Pancreas (tissue), 10 donors: ENCODE measurements around the gene MYOF. TPM values are rescaled to one million over a fixed set of nuclear protein-coding genes. Genes with fewer than 3 reads are reported as not detected.
"Not testable (repeated sequence)": the region's sequence is repeated elsewhere in the genome, so short reads cannot be mapped to it uniquely, and the experiment has no call there.

Source experiments
- ATAC-seq, 4 donors: fragments of 200-7000 bp; cut with Tn5 transposase; one replicate each; pipeline versions ENCODE4 v1.8.0 to v1.9.1; 2020; ENCODE audit warnings: mild to moderate bottlenecking in 4 of 4, moderate library complexity in 4 of 4
- DNase-seq, 6 donors: peaks; one replicate each; pipeline ENCODE4 v3.0.0-alpha.2; 2020
- FAIRE-seq: peaks from 2 replicates; lab custom pipeline; 2012; peaks lifted over from hg19 to GRCh38; lab: Jason Lieb, UNC
- H3K27ac ChIP-seq, 4 donors: fragments of 200-600 bp; sonication (generic); 1 replicate in 3 of 4; 2 replicates in 1 of 4; pipeline versions ENCODE4 v1.5.0 to v1.8.0; 2020
- H3K27me3 ChIP-seq, 4 donors: fragments of 200-600 bp; one replicate each; pipeline ENCODE4 v1.8.0; 2021
- H3K36me3 ChIP-seq, 3 donors: fragments of 200-600 bp; sonication (generic) in 1 of 3; one replicate each; pipeline versions ENCODE4 v1.5.0 to v1.8.0; 2020 to 2021
- H3K4me1 ChIP-seq, 3 donors: fragments of 200-600 bp; one replicate each; pipeline ENCODE4 v1.8.0; 2021
- H3K4me3 ChIP-seq, 4 donors: fragments of 200-600 bp; sonication (generic) in 2 of 4; one replicate each; pipeline versions ENCODE4 v1.5.0 to v1.8.0; 2020 to 2021
- H3K9me3 ChIP-seq, 4 donors: fragments of 200-600 bp; one replicate each; pipeline ENCODE4 v1.8.0; 2021
- whole genome bisulfite sequencing, 2 donors: extraction: QIAGEN DNeasy Blood & Tissue Kit; methylation state at CpG; one replicate each; pipeline ENCODE4 v1.1.7; 2013; 5-methylcytosine and 5-hydroxymethylcytosine counted together
- intact Hi-C, 3 donors: fragments of 100-400 bp; cut with DNase I; formaldehyde crosslinking; loops; one replicate each; pipeline versions ENCODE4 v1.11.1 to v1.14.2; 2022
- polyA plus RNA-seq, 2 donors: library from polyadenylated mRNA; stranded (reverse); fragments of 200-250 nt; gene quantifications; one replicate each; pipeline ENCODE4 v1.2.3, GENCODE V29; 2013
- total RNA-seq, 6 donors: library from RNA; stranded (reverse); fragmentation: NEBNext Ultra II Directional in 4 of 6; extraction: Animal tissue kit (Norgen Biotek cat#: 25700) in 4 of 6; gene quantifications; one replicate each; pipeline versions ENCODE4 v1.2.1 to v1.2.4, GENCODE V29; 2021 to 2023
- TF ChIP-seq, protein P1 (sequence below), 4 donors: fragments of 200-600 bp; sonication (generic) in 3 of 4; IDR thresholded peaks; one replicate each; pipeline versions ENCODE4 v1.5.0 to v1.8.0; 2021; ENCODE audit warnings: antibody characterized with exemption in 4 of 4
- donor health status: healthy with polysubstance abuse.
- donor health status: DM: no; HTN: no; CAD: no; lungs with moderate emphysema.
- donor health status: DM: no; HTN: no; CAD: no.
- donor health status: control.
- donor health status: control.
- donor health status: Bipolar disorder and iron deficiency.
- donor health status: DM: yes; HTN: yes; CAD: no.
- donor health status: DM: no; HTN: no; CAD: no.
- donor health status: DM: no; HTN: no; CAD: no.
- donor health status: DM: yes; HTN: yes; CAD: no.

MYOF gene
- total and polyA plus RNA-seq, 8 donors: 4.7 to 38.2 (median 12.0) TPM

DNA sequence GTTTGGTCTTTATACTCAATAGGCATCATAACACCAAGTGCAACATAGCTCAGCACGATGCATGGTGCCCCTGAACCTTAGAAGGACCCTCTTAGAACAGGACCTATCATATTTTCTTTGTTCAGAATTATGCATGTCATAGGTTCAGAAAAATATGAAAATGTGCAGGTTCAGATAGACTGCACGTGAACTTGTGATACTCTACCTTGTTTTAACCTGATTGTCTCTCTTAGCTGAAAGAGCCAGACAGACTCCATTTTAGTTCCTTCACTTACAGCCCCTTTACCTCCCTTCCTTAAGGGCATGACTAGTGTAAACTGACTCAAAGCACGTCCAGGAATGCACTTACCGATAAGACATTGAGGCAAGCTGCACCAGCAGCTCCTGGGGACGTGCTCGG is 35.1 kb downstream of the MYOF start:
- WGBS, 2 donors: 77 to 81% methylated on average over 6 of the region's 6 CpGs

DNA sequence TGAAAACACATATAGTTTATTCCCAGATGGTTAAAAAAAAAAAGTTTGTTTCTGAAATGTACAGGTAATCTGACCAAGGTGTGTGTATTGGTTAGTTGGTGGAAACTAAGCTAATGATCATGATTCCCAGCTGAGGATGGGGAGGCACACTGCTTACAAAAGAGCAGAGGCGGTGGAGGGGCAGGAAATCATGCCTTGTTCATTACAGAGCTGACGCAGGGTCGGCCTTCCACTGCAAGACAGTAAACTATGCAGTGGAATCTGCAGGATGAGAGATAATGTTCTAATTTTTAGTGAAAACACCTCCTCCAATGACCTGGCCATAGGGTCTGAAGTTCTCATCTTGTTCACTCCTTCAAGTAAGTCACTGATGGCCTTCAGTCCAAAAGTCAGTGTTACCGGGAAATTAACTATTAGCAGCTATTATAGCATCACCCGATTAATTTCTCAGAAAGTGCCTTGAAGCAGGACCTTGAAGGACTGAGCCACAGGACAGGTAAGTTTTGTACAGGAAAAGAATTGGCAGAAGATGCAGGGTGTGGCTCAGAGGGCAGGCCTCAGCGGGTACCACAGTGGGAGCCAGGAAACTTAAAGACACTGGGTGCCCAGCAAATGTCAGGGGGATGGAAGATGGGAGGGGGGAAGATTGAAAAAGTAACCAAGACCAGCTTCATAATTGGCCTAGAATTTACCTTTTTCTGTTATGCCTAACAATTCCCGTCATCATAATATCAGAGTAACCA is 36.0 kb downstream of the MYOF start:
- ATAC-seq (peak; percentile 3 to 20 (median 6)), FAIRE-seq (no peak), DNase-seq (no peak)
- Histone ChIP-seq H3K4me3 (no peak overlapping the region), H3K27ac (peak overlapping the region; percentile 75 to 83 (median 79)), H3K4me1 (peaks cover 14 to 20% (median 15%) of the 10 kb centered on the region in 3 donors), H3K9me3 (no peaks in the 10 kb centered on the region), H3K27me3 (no peaks in the 10 kb centered on the region), H3K36me3 (no peaks in the 10 kb centered on the region)
- intact Hi-C loops: no loop called here
- WGBS, 2 donors: 60 to 64% methylated on average over 7 of the region's 7 CpGs
- TF ChIP-seq, protein P1, sequence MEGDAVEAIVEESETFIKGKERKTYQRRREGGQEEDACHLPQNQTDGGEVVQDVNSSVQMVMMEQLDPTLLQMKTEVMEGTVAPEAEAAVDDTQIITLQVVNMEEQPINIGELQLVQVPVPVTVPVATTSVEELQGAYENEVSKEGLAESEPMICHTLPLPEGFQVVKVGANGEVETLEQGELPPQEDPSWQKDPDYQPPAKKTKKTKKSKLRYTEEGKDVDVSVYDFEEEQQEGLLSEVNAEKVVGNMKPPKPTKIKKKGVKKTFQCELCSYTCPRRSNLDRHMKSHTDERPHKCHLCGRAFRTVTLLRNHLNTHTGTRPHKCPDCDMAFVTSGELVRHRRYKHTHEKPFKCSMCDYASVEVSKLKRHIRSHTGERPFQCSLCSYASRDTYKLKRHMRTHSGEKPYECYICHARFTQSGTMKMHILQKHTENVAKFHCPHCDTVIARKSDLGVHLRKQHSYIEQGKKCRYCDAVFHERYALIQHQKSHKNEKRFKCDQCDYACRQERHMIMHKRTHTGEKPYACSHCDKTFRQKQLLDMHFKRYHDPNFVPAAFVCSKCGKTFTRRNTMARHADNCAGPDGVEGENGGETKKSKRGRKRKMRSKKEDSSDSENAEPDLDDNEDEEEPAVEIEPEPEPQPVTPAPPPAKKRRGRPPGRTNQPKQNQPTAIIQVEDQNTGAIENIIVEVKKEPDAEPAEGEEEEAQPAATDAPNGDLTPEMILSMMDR (IDR thresholded peaks at IDR 0.05): no peak

More for the DNA sequence above, 35.1 kb downstream of the MYOF start:
- H3K4me3 ChIP-seq: no peak overlapping the region
- TF ChIP-seq, protein P1 (IDR thresholded peaks at IDR 0.05): no peak
- no peaks in the 10 kb centered on the region for H3K27me3 ChIP-seq
- H3K36me3 ChIP-seq: no peaks in the 10 kb centered on the region
- no peak for DNase-seq
- intact Hi-C loops: no loop called here
- H3K9me3 ChIP-seq: no peaks in the 10 kb centered on the region
- ATAC-seq: no peak
- H3K27ac ChIP-seq: peak overlapping the region in 3 of 4 donors; percentile 4 to 82 (median 75)
- H3K4me1 ChIP-seq: peaks cover 14 to 22% (median 15%) of the 10 kb centered on the region in 3 donors
- FAIRE-seq: no peak

DNA sequence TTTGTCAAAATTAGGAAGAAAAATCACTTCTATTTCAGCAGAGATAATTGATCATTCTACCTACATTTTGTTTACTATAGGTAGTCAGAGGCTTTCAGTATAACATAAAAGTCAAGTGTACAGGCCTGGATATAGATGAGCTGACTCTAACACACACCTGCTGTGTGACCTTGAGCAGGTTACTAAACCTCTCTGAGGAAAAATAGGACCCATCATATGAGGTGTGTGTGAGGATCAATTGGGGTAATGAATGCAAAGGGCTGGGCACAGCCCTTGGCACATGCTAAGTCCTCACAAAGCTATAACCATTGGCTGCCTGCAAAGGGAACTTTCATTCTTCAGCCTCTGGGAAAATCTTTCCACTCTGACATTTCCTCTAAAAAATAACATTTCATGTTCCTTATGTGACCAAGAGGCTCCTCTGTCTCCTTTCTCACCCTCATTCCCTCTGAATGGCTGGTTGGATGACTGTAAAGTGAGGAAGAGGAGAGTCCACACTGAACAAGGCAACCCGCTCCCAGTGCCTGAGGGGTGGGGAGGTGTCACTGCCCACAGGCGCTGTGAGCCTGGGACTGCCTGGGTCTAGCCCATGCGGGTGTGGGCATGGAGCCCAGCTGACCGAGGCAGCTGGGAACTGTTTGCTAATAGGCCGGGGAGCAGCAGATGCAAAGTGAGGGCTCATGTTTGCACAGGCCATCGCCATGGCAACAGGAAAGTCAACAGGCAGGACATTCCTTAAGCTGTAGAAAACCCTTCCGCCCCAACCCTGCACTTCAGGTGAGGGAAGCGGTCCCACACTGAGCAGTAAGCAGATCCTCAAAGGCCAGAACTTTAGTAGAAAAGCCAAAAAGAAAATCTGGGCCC is 36.8 kb downstream of the MYOF start:
- DNase-seq: peak; percentile 89 to 99 (median 97)
- TF ChIP-seq, protein P1 (IDR thresholded peaks at IDR 0.05): no peak
- no peaks in the 10 kb centered on the region for H3K27me3 ChIP-seq
- peaks cover 14 to 19% (median 15%) of the 10 kb centered on the region in 3 donors for H3K4me1 ChIP-seq
- peak; percentile 97 to 98 (median 98) for ATAC-seq
- H3K9me3 ChIP-seq: no peaks in the 10 kb centered on the region
- H3K4me3 ChIP-seq: no peak overlapping the region
- intact Hi-C loops: no loop called here
- no peaks in the 10 kb centered on the region for H3K36me3 ChIP-seq
- FAIRE-seq: peak; percentile 82
- WGBS, 2 donors: 2 to 10% methylated on average over 8 of the region's 8 CpGs
- peak overlapping the region; percentile 75 to 83 (median 79) for H3K27ac ChIP-seq

DNA sequence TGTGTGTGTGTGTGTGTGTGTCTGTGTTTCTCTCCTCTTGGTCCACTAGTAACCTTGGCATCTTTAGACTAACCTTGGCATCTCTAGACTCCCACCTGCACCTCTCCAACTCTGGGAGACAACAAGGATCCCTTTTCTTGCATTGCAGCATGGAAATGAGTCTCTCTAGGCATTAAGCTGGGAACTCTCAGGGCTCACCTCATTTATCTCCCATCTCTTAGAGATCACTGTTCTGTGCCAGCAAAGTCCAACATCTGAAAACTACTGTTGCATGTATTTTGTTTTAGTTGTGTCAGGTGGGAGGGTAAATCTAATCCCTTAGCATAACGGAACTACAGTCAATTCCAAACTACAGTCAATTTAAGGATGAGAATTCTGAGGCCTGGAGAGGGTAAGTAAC is 38.7 kb downstream of the MYOF start:
- 88 to 90% methylated on average over 1 of the region's 1 CpG for WGBS, 2 donors
- Histone ChIP-seq H3K4me1 (peaks cover 14 to 19% (median 15%) of the 10 kb centered on the region in 3 donors), H3K36me3 (no peaks in the 10 kb centered on the region), H3K4me3 (no peak overlapping the region), H3K27ac (no peak overlapping the region), H3K9me3 (no peaks in the 10 kb centered on the region), H3K27me3 (no peaks in the 10 kb centered on the region)
- TF ChIP-seq, protein P1 (IDR thresholded peaks at IDR 0.05): no peak
- no peak for FAIRE-seq
- intact Hi-C loops: no loop called here
- ATAC-seq: no peak
- no peak for DNase-seq

DNA sequence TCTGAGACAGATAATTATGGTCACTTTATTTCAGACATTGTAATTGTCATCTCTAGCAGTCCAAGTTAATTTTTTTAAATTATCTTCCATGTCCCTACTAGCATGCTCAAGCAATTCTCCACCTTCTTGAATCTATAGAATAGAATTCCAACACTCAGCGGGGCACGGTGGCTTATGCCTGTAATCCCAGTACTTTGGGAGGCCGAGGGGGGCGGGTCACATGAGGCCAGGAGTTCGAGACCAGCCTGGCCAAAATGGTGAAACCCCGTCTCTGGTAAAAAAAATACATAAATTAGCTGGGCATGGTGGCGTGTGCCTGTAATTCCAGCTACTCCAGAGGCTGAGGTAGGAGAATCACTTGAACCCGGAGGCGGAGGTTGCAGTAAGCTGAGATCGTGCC is 39.4 kb downstream of the MYOF start:
- H3K9me3 ChIP-seq, intact Hi-C loops, FAIRE-seq, H3K4me3 ChIP-seq, DNase-seq, H3K27ac ChIP-seq, H3K36me3 ChIP-seq, ATAC-seq, H3K27me3 ChIP-seq: not testable (repeated sequence)
- 80 to 95% methylated on average over 10 of the region's 10 CpGs for WGBS, 2 donors
- peaks cover 14 to 19% (median 15%) of the 10 kb centered on the region in 3 donors for H3K4me1 ChIP-seq
